GM18873 (cell line): Measurements from ENCODE around the gene CACNA1C.

Source experiments
- ATAC-seq: cut with Tn5 transposase; IDR thresholded peaks from one replicate; pipeline ENCODE4 v1.9.1; 2021; ENCODE audit warnings: mild to moderate bottlenecking, moderate library complexity, moderate number of reproducible peaks; ENCODE audit not compliant: unreplicated experiment, low FRiP score

The CACNA1C gene

DNA sequence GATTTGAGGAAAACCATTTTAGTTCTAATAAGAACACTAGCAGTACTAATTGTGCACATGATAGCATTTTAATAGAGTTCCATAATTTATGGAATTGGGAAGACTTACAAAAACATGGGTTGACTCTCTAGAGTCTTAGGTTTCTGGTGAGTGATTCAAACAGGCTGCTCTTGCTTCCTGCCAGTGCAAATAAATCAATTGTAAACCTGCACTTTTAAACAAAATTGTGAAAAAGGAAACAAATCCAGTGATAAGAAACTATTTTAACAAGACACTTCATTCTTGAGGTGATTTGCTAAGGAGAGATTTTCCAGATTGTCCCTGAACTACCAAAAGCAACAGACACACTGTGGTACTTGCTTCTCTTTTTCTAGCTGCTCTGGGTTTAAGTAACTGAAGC is 112.2 kb downstream of the CACNA1C start:
- no peak for ATAC-seq

- no peak for ATAC-seq
Measured at GRCh38 chr12:2165927-2166326, 113.1 kb downstream of the CACNA1C start.

GRCh38 chr12:2166696-2167095 is 113.9 kb downstream of the CACNA1C start:
- ATAC-seq: no peak

GRCh38 chr12:2167231-2167630 is 114.4 kb downstream of the CACNA1C start:
- no peak for ATAC-seq

DNA sequence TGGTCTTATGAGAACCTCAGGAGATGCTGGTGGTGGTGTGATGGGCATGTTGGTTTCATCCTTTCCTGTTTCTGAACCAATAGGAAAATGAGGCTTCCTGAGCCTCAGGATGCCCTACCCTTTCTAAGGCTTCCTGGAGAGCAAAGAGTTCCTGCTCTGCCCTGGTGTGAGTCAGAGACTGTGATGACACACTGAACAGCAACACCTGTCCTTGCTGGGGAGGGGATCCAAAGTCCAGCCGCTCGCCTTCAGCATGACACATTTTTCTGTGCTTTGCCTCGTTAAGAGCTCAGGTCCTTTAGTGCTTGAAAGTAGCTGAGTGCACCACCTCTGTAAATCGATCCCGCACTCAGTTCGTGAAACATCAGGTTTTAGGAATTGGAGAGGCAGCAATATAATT is 116.0 kb downstream of the CACNA1C start:
- no peak for ATAC-seq

- no peak for ATAC-seq
Measured at GRCh38 chr12:2169489-2169888, 116.7 kb downstream of the CACNA1C start.

- no peak for ATAC-seq
Measured at GRCh38 chr12:2169940-2170339, 117.2 kb downstream of the CACNA1C start.

GRCh38 chr12:2170376-2170775 is 117.6 kb downstream of the CACNA1C start:
- ATAC-seq: no peak

GRCh38 chr12:2171672-2172426 is 119.1 kb downstream of the CACNA1C start:
- ATAC-seq: no peak

GRCh38 chr12:2172491-2173214 is 119.9 kb downstream of the CACNA1C start:
- ATAC-seq: no peak

DNA sequence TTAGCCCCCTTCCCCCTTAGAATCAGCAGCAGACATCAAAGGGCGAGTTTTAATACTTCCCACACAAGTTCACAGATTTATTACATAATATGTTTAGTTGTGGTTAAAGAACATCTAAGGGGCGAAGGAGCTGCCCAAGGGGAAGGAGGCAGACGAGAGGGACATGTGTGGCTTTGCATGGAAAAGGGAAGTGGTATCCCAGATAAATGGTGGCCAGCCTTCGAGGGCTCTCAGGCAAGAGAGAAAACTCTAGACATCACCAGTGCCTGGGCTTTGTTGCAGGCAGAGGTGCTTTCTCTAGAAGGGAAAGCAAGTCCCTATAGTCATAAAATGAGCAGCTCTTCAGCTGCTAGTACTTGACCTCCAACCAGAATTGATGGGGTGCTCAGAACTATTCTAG is 121.2 kb downstream of the CACNA1C start:
- no peak for ATAC-seq

DNA sequence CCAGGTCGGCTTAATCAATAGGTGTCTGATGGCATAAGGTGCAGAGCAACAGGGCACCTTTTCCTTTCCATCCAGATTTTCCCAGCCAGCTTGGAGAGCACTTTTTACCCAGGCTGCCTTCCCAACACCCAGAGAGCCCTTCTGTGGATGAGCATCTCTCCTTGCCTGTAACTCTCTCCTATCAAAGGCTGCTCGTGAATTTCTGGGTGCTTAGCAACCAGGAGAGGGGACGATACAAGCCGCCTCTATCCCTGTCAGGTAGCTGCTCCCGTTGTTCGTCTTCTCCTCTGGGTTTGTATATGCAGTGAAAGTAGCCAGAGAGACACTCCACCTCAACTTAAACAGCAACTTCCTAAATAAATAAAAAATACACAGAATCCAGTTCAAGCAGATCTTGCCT is 124.2 kb downstream of the CACNA1C start:
- no peak for ATAC-seq

GRCh38 chr12:2177751-2178150 is 125.0 kb downstream of the CACNA1C start:
- ATAC-seq: no peak

- ATAC-seq: no peak
Measured at GRCh38 chr12:2179058-2179457, 126.3 kb downstream of the CACNA1C start.

DNA sequence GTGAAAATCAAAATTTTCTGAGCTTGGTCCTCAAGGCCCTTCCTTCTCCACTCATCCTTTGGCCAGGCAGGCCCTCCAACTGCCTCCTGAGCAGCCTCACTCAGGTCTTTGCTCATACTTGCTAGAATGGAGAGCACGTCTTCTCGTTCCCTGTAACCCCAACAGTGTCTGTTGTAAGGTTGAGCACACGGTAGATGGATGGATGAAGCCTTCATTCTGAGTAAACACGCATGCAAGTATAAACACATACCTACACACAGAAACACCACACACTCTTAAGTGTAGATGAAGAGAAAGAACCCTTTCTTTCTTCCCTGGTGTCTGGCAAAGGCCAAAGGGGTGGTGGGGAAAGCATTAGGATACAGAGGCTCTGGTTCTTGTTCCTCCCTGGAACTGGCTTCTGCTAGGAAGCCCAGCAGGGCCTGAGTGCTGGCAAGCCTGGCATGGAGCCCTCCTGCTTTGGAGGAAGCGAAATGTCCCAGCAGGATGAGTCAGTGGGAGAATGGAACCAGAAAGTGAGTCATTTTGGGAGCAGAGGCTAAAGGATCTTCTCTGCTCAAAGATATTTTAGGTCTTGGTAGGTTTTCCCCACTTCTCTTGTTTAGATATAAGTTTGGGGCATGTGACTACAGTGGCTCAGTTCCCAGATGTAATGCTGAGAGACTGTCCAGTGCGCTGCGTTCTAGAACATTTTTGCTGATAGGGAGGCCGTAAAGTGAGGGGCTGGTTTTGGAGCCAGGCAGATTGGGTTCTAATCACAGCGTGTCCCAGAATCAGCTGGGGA is 127.4 kb downstream of the CACNA1C start:
- no peak for ATAC-seq

- ATAC-seq: no peak
Measured at GRCh38 chr12:2180737-2181082, 127.9 kb downstream of the CACNA1C start.

GRCh38 chr12:2183556-2184541 is 131.1 kb downstream of the CACNA1C start:
- ATAC-seq: no peak

DNA sequence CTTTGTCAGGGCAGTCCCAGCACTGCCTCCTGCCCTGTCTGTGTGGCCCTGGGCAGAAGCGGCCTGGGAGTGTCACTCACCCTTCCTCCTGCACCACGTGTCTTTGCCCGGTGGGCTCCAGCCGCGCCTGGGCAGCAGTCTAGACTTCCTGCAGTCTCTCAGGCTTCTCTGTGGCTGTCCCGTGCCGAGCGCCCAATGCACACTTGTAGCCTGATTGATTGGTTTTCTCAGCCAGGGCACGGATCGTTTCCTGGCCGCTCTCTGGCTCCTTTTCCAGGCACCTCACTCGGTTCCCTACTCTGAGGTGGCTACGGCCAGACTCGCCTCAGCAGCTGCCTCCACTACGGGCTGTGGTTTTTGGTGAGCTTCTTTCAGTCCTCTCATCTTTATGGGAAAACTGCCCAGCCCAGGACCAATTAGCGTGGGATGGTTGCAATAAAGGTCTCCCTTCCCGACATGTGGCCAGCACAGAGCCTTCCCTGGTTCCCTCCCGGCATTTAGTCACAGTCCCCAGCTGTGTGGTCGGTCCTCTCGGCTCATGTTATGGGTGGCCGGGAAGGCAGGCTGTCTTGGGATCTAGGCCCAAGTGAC is 133.1 kb downstream of the CACNA1C start:
- ATAC-seq: no peak

GRCh38 chr12:2187195-2187945 is 134.6 kb downstream of the CACNA1C start:
- no peak for ATAC-seq
